GM23248 (cell line): Measurements from ENCODE around the gene OBP2A. TPM values are rescaled to one million over a fixed set of nuclear protein-coding genes. Genes with fewer than 3 reads are reported as not detected.

Source experiments
- DNase-seq: peaks from one replicate; pipeline ENCODE4 v3.0.0-alpha.2; 2015
- H2AFZ ChIP-seq: fragments of 200-600 bp; sonication (generic); 2 replicates; pipeline ENCODE4 v1.6.1; 2016; ENCODE audit warnings: antibody characterized with exemption
- H3F3A ChIP-seq: fragments of 200-600 bp; sonication (generic); 2 replicates; pipeline ENCODE4 v1.6.1; 2016; ENCODE audit warnings: mild to moderate bottlenecking, antibody characterized with exemption, mixed run types; ENCODE audit not compliant: insufficient read depth
- H3K27ac ChIP-seq: fragments of 200-600 bp; sonication (generic); 2 replicates; pipeline ENCODE4 v1.5.1; 2016; ENCODE audit warnings: mild to moderate bottlenecking
- H3K27me3 ChIP-seq: fragments of 200-600 bp; sonication (generic); replicated peaks from 2 replicates; pipeline ENCODE4 v1.6.1; 2016; ENCODE audit warnings: mild to moderate bottlenecking; ENCODE audit not compliant: insufficient read depth
- H3K36me3 ChIP-seq: fragments of 200-600 bp; sonication (generic); 2 replicates; pipeline ENCODE4 v1.6.1; 2016; ENCODE audit warnings: low read depth, mild to moderate bottlenecking
- H3K4me1 ChIP-seq: fragments of 200-600 bp; sonication (generic); 2 replicates; pipeline ENCODE4 v1.6.1; 2016; ENCODE audit warnings: mild to moderate bottlenecking; ENCODE audit not compliant: insufficient read depth
- H3K4me2 ChIP-seq: fragments of 200-600 bp; sonication (generic); one replicate; pipeline ENCODE4 v1.6.1; 2016; ENCODE audit warnings: mild to moderate bottlenecking; ENCODE audit not compliant: unreplicated experiment
- H3K4me3 ChIP-seq: fragments of 200-600 bp; sonication (generic); 2 replicates; pipeline ENCODE4 v1.5.1; 2016; ENCODE audit warnings: mild to moderate bottlenecking
- H3K79me2 ChIP-seq: fragments of 200-600 bp; sonication (generic); 2 replicates; pipeline ENCODE4 v1.6.1; 2016; ENCODE audit warnings: mild to moderate bottlenecking; ENCODE audit not compliant: insufficient read depth
- H3K9ac ChIP-seq: fragments of 200-600 bp; sonication (generic); 2 replicates; pipeline ENCODE4 v1.6.1; 2016; ENCODE audit warnings: mild to moderate bottlenecking
- H3K9me2 ChIP-seq: fragments of 200-600 bp; sonication (generic); 2 replicates; pipeline ENCODE4 v1.6.1; 2016; ENCODE audit warnings: mixed run types, mild to moderate bottlenecking, moderate library complexity; ENCODE audit not compliant: insufficient read depth
- H3K9me3 ChIP-seq: fragments of 200-600 bp; sonication (generic); one replicate; pipeline ENCODE4 v1.6.1; 2017; ENCODE audit warnings: low read depth
- H4K20me1 ChIP-seq: fragments of 200-600 bp; sonication (generic); 2 replicates; pipeline ENCODE4 v1.6.0; 2016; ENCODE audit not compliant: insufficient read depth
- EZH2 ChIP-seq: fragments of 200-600 bp; sonication (generic); IDR thresholded peaks from 2 replicates; pipeline ENCODE4 v1.6.1; 2018; ENCODE audit warnings: antibody characterized with exemption, mild to moderate bottlenecking; ENCODE audit not compliant: insufficient read depth, poor library complexity, severe bottlenecking
- EZH2phosphoT487 ChIP-seq: fragments of 200-600 bp; sonication (generic); IDR thresholded peaks from 2 replicates; pipeline ENCODE4 v1.6.1; 2018; ENCODE audit warnings: antibody characterized with exemption, moderate library complexity, mild to moderate bottlenecking, low read depth; ENCODE audit not compliant: insufficient read depth
- WGBS, 2 experiments: methylation state at CpG; one replicate each; pipeline ENCODE4 v1.1.6; 2015 to 2017; ENCODE audit warnings: low lambda C conversion rate in 2 of 2, low coverage in 1 of 2; ENCODE audit errors: missing lambda C conversion rate in 2 of 2; 5-methylcytosine and 5-hydroxymethylcytosine counted together
- in situ Hi-C: fragments of 300-500 bp; cut with MboI; formaldehyde crosslinking; loops from 2 replicates; pipeline ENCODE4 v1.15.0; 2020
- polyA plus RNA-seq: library from polyadenylated mRNA; unstranded; fragments of >200 nt; fragmentation: Nextera tagmentation; extraction: Ambion mirVana; gene quantifications from 2 replicates; pipeline ENCODE4 v1.2.1, GENCODE V29; 2016
- total RNA-seq: library from RNA; depleted of rRNA; stranded (reverse); fragments of >200 nt; shearing (Covaris generic); gene quantifications from 2 replicates; pipeline ENCODE4 v1.2.3, GENCODE V29; 2014

OBP2A gene
- total and polyA plus RNA-seq, 2 experiments from 2014 or later = not detected

- Histone ChIP-seq H3K4me1 (no peaks in the 10 kb centered on the region), H3F3A (no peaks in the 10 kb centered on the region), H3K4me3 (no peak overlapping the region), H3K36me3 (no peaks in the 10 kb centered on the region), H4K20me1 (no peaks in the 10 kb centered on the region), H3K4me2 (no peak overlapping the region), H2AFZ (no peak overlapping the region), H3K27me3 (peaks cover 13% of the 10 kb centered on the region), H3K9me2 (no peaks in the 10 kb centered on the region), H3K27ac (no peak overlapping the region), H3K9me3 (no peaks in the 10 kb centered on the region), H3K9ac (no peak overlapping the region), H3K79me2 (no peaks in the 10 kb centered on the region)
- in situ Hi-C loops = no loop called here
- no peak for TF ChIP-seq EZH2
- TF ChIP-seq EZH2phosphoT487 = no peak
- DNase-seq = no peak
- 38 to 42% methylated on average over 15 of the region's 15 CpGs for WGBS, 2 experiments
Measured at GRCh38 chr9:135589596-135590485, 43.9 kb downstream of the OBP2A start.

GRCh38 chr9:135590486-135591079 lies 44.7 kb downstream of the OBP2A start:
- H3K4me3 ChIP-seq = no peak overlapping the region
- TF ChIP-seq EZH2phosphoT487 = no peak
- no peak for TF ChIP-seq EZH2
- no peaks in the 10 kb centered on the region for H3K9me2 ChIP-seq
- no peak overlapping the region for H3K27ac ChIP-seq
- no peaks in the 10 kb centered on the region for H3K9me3 ChIP-seq
- WGBS, 2 experiments = 55 to 64% methylated on average over 23 to 25 of the region's 25 CpGs
- peaks cover 13% of the 10 kb centered on the region for H3K27me3 ChIP-seq
- H3K4me2 ChIP-seq = no peak overlapping the region
- no peaks in the 10 kb centered on the region for H3K4me1 ChIP-seq
- no peak for DNase-seq
- no peaks in the 10 kb centered on the region for H3F3A ChIP-seq
- in situ Hi-C loops = no loop called here
- no peaks in the 10 kb centered on the region for H4K20me1 ChIP-seq
- no peak overlapping the region for H2AFZ ChIP-seq
- no peaks in the 10 kb centered on the region for H3K36me3 ChIP-seq
- no peak overlapping the region for H3K9ac ChIP-seq
- no peaks in the 10 kb centered on the region for H3K79me2 ChIP-seq

- no peak overlapping the region for H3K4me2 ChIP-seq
- H3K27me3 ChIP-seq = peaks cover 21% of the 10 kb centered on the region
- no peaks in the 10 kb centered on the region for H3F3A ChIP-seq
- 39 to 56% methylated on average over 19 to 22 of the region's 22 CpGs for WGBS, 2 experiments
- TF ChIP-seq EZH2phosphoT487 (no peak), EZH2 (no peak)
- H2AFZ ChIP-seq = no peak overlapping the region
- in situ Hi-C loops = no loop called here
- no peak for DNase-seq
- no peak overlapping the region for H3K4me3 ChIP-seq
- H4K20me1 ChIP-seq = no peaks in the 10 kb centered on the region
- no peaks in the 10 kb centered on the region for H3K79me2 ChIP-seq
- H3K36me3 ChIP-seq = no peaks in the 10 kb centered on the region
- no peaks in the 10 kb centered on the region for H3K9me2 ChIP-seq
- H3K9me3 ChIP-seq = no peaks in the 10 kb centered on the region
- no peak overlapping the region for H3K9ac ChIP-seq
- H3K27ac ChIP-seq = no peak overlapping the region
- no peaks in the 10 kb centered on the region for H3K4me1 ChIP-seq
Measured at GRCh38 chr9:135591506-135592330, 45.8 kb downstream of the OBP2A start.

GRCh38 chr9:135592331-135592590 lies 46.3 kb downstream of the OBP2A start:
- TF ChIP-seq EZH2phosphoT487 = no peak
- TF ChIP-seq EZH2 = no peak
- no peak overlapping the region for H3K27ac ChIP-seq
- H3K4me2 ChIP-seq = no peak overlapping the region
- H3K9me3 ChIP-seq = no peaks in the 10 kb centered on the region
- no peak overlapping the region for H2AFZ ChIP-seq
- H3K4me1 ChIP-seq = no peaks in the 10 kb centered on the region
- no peaks in the 10 kb centered on the region for H3K79me2 ChIP-seq
- peaks cover 21% of the 10 kb centered on the region for H3K27me3 ChIP-seq
- H3K9ac ChIP-seq = no peak overlapping the region
- H3K4me3 ChIP-seq = no peak overlapping the region
- WGBS, 2 experiments = 19 to 26% methylated on average over 4 to 5 of the region's 5 CpGs
- no peaks in the 10 kb centered on the region for H3K9me2 ChIP-seq
- no peaks in the 10 kb centered on the region for H3F3A ChIP-seq
- no peaks in the 10 kb centered on the region for H4K20me1 ChIP-seq
- in situ Hi-C loops = no loop called here
- DNase-seq = no peak
- no peaks in the 10 kb centered on the region for H3K36me3 ChIP-seq
